Transverse colon (tissue), 4 donors: ENCODE measurements around the gene PELO.

ENCODE experiments used
- CTCF ChIP-seq, 5 experiments: fragments of 200-600 bp in 3 of 5; fragments of 450-650 bp in 2 of 5; sonication (generic) in 3 of 5; IDR thresholded peaks; 1 replicate in 2 of 5; 2 replicates in 3 of 5; pipeline ENCODE4 v1.5.1; 2016 to 2017; ENCODE audit warnings: antibody characterized with exemption in 5 of 5, inconsistent platforms in 3 of 5, mild to moderate bottlenecking in 2 of 5, moderate library complexity in 1 of 5
- EP300 ChIP-seq: sonication (generic); formaldehyde crosslinking; IDR thresholded peaks from one replicate; pipeline ENCODE4 v1.6.1; 2017; ENCODE audit warnings: antibody characterized with exemption, low read depth
- POLR2A ChIP-seq: fragments of 450-650 bp; IDR thresholded peaks from one replicate; pipeline ENCODE4 v1.6.1; 2016; ENCODE audit warnings: antibody characterized with exemption, mild to moderate bottlenecking, moderate library complexity
- POLR2AphosphoS5 ChIP-seq, 3 donors: sonication (generic); formaldehyde crosslinking; IDR thresholded peaks; one replicate each; pipeline ENCODE4 v1.6.1; 2016; ENCODE audit warnings: antibody characterized with exemption in 3 of 3

- no peak for TF ChIP-seq CTCF (IDR thresholded peaks at IDR 0.05)
- TF ChIP-seq POLR2A: no peak
- TF ChIP-seq POLR2AphosphoS5 (IDR thresholded peaks at IDR 0.05): no peak
- TF ChIP-seq EP300: no peak
Observed at GRCh38 chr5:52796516-52797103, 8.9 kb downstream of the PELO start.
